GM19455 (cell line): Measurements from ENCODE around the gene BOK.

Experiments used
- ATAC-seq: cut with Tn5 transposase; IDR thresholded peaks from one replicate; pipeline ENCODE4 v1.9.1; 2021; ENCODE audit not compliant: unreplicated experiment

BOK gene

GRCh38 chr2:241618829-241619228 lies 60.3 kb downstream of the BOK start:
- ATAC-seq, result no peak

GRCh38 chr2:241619597-241620418 lies 61.3 kb downstream of the BOK start:
- ATAC-seq, result no peak

- ATAC-seq, result no peak
These were observed 61.8 kb downstream of the BOK start for GRCh38 chr2:241620419-241620769.
